Trophoblast cell (in vitro differentiated cells and primary cell): ENCODE data around the gene TSPAN4.

Experiments used
- DNase-seq, 2 donors: peaks; one replicate each; pipeline ENCODE4 v3.0.0-alpha.2; 2016
- H2AFZ ChIP-seq: 2 replicates; pipeline ENCODE4 v1.6.1; 2013; ENCODE audit warnings: low read length, moderate library complexity, mild to moderate bottlenecking; ENCODE audit not compliant: insufficient read depth, poor library complexity
- H2AK5ac ChIP-seq: 2 replicates; pipeline ENCODE4 v1.6.1; 2013; ENCODE audit warnings: mild to moderate bottlenecking, low read length
- H2BK120ac ChIP-seq: 2 replicates; pipeline ENCODE4 v1.6.1; 2013; ENCODE audit warnings: low read length, mild to moderate bottlenecking, moderate library complexity; ENCODE audit not compliant: insufficient read depth, poor library complexity
- H2BK12ac ChIP-seq: 2 replicates; pipeline ENCODE4 v1.6.1; 2013; ENCODE audit warnings: mild to moderate bottlenecking, low read length, moderate library complexity
- H2BK5ac ChIP-seq: 2 replicates; pipeline ENCODE4 v1.6.1; 2013; ENCODE audit warnings: low read length, low read depth, moderate library complexity, mild to moderate bottlenecking; ENCODE audit not compliant: poor library complexity
- H3K14ac ChIP-seq: 2 replicates; pipeline ENCODE4 v1.6.1; 2013; ENCODE audit warnings: mild to moderate bottlenecking, low read length
- H3K18ac ChIP-seq: 2 replicates; pipeline ENCODE4 v1.6.1; 2013; ENCODE audit warnings: mild to moderate bottlenecking, low read length
- H3K23ac ChIP-seq: 2 replicates; pipeline ENCODE4 v1.6.1; 2013; ENCODE audit warnings: low read length
- H3K27ac ChIP-seq: 2 replicates; pipeline ENCODE4 v1.5.1; 2013; ENCODE audit warnings: low read depth, mild to moderate bottlenecking, inconsistent platforms, low read length, moderate library complexity
- H3K27me3 ChIP-seq: 2 replicates; pipeline ENCODE4 v1.6.1; 2013; ENCODE audit warnings: inconsistent platforms, mild to moderate bottlenecking, low read length, moderate library complexity; ENCODE audit not compliant: insufficient read depth
- H3K36me3 ChIP-seq, 2 experiments: 1 replicate in 1 of 2; 2 replicates in 1 of 2; pipeline ENCODE4 v1.6.1; 2013; ENCODE audit warnings: low read length in 2 of 2, mild to moderate bottlenecking in 2 of 2, moderate library complexity in 1 of 2; ENCODE audit not compliant: insufficient read depth in 2 of 2, control insufficient read depth in 1 of 2
- H3K4ac ChIP-seq: 2 replicates; pipeline ENCODE4 v1.6.1; 2013; ENCODE audit warnings: low read depth, mild to moderate bottlenecking, low read length, moderate library complexity
- H3K4me1 ChIP-seq, 2 experiments: 1 replicate in 1 of 2; 2 replicates in 1 of 2; pipeline ENCODE4 v1.6.1; 2013; ENCODE audit warnings: low read length in 2 of 2, mild to moderate bottlenecking in 2 of 2, moderate library complexity in 1 of 2; ENCODE audit not compliant: insufficient read depth in 2 of 2, control insufficient read depth in 1 of 2
- H3K4me2 ChIP-seq: 2 replicates; pipeline ENCODE4 v1.6.1; 2013; ENCODE audit warnings: inconsistent platforms, mild to moderate bottlenecking, low read length, moderate library complexity
- H3K4me3 ChIP-seq: 2 replicates; pipeline ENCODE4 v1.5.1; 2013; ENCODE audit warnings: mild to moderate bottlenecking, low read depth, low read length, inconsistent platforms
- H3K79me1 ChIP-seq: one replicate; pipeline ENCODE4 v1.6.1; 2013; ENCODE audit warnings: low read length
- H3K79me2 ChIP-seq: 2 replicates; pipeline ENCODE4 v1.6.1; 2013; ENCODE audit warnings: low read length, mild to moderate bottlenecking; ENCODE audit not compliant: control insufficient read depth, insufficient read depth, poor library complexity
- H3K9ac ChIP-seq: 2 replicates; pipeline ENCODE4 v1.6.1; 2013; ENCODE audit warnings: mild to moderate bottlenecking, low read length
- H3K9me3 ChIP-seq: 2 replicates; pipeline ENCODE4 v1.6.1; 2013; ENCODE audit warnings: low read depth, mild to moderate bottlenecking, control low read depth, inconsistent platforms, low read length; ENCODE audit not compliant: insufficient read depth
- H4K12ac ChIP-seq: 2 replicates; pipeline ENCODE4 v1.6.1; 2013; ENCODE audit warnings: low read depth, mild to moderate bottlenecking, low read length, moderate library complexity
- H4K8ac ChIP-seq: 2 replicates; pipeline ENCODE4 v1.6.1; 2013; ENCODE audit warnings: low read depth, mild to moderate bottlenecking, low read length, moderate library complexity
- H4K91ac ChIP-seq: one replicate; pipeline ENCODE4 v1.6.1; 2013; ENCODE audit warnings: low read depth, mild to moderate bottlenecking, low read length, moderate library complexity
- WGBS: extraction: QIAGEN DNeasy Blood & Tissue Kit; methylation state at CpG from one replicate; pipeline ENCODE4 v1.1.7; 2013; ENCODE audit warnings: missing lambda C conversion rate; ENCODE audit not compliant: insufficient read length, insufficient coverage; ENCODE audit errors: extremely low coverage; 5-methylcytosine and 5-hydroxymethylcytosine counted together

TSPAN4 gene

GRCh38 chr11:855330-855674 is 12.7 kb downstream of the TSPAN4 start:
- H3K79me1 ChIP-seq = no peaks in the 10 kb centered on the region
- no peak overlapping the region for H4K91ac ChIP-seq
- no peaks in the 10 kb centered on the region for H3K36me3 ChIP-seq
- H2BK5ac ChIP-seq = no peak overlapping the region
- peaks cover 2 to 5% of the 10 kb centered on the region in 2 experiments for H3K4me1 ChIP-seq
- no peak overlapping the region for H3K23ac ChIP-seq
- H4K12ac ChIP-seq = no peak overlapping the region
- no CpG with 5 or more reads among the region's 7 CpGs for WGBS
- no peak overlapping the region for H3K27ac ChIP-seq
- no peaks in the 10 kb centered on the region for H3K9me3 ChIP-seq
- no peak for DNase-seq
- no peaks in the 10 kb centered on the region for H3K79me2 ChIP-seq
- H2BK120ac ChIP-seq = no peak overlapping the region
- no peak overlapping the region for H2AK5ac ChIP-seq
- no peak overlapping the region for H2AFZ ChIP-seq
- H3K9ac ChIP-seq = no peak overlapping the region
- no peak overlapping the region for H3K18ac ChIP-seq
- no peak overlapping the region for H3K4me2 ChIP-seq
- H4K8ac ChIP-seq = no peak overlapping the region
- no peak overlapping the region for H3K4ac ChIP-seq
- H3K27me3 ChIP-seq = peaks cover 7% of the 10 kb centered on the region
- H3K14ac ChIP-seq = no peak overlapping the region
- no peak overlapping the region for H2BK12ac ChIP-seq
- H3K4me3 ChIP-seq = no peak overlapping the region

- no peaks in the 10 kb centered on the region for H3K36me3 ChIP-seq
- H3K14ac ChIP-seq = no peak overlapping the region
- no peak overlapping the region for H3K23ac ChIP-seq
- H2AFZ ChIP-seq = no peak overlapping the region
- peaks cover 2% of the 10 kb centered on the region for H3K27me3 ChIP-seq
- H3K9me3 ChIP-seq = no peaks in the 10 kb centered on the region
- no peak overlapping the region for H3K4me3 ChIP-seq
- DNase-seq = no peak
- H3K9ac ChIP-seq = no peak overlapping the region
- no peak overlapping the region for H2AK5ac ChIP-seq
- H3K79me2 ChIP-seq = no peaks in the 10 kb centered on the region
- H2BK5ac ChIP-seq = no peak overlapping the region
- no peak overlapping the region for H4K12ac ChIP-seq
- H3K27ac ChIP-seq = no peak overlapping the region
- H3K4me2 ChIP-seq = no peak overlapping the region
- H4K91ac ChIP-seq = no peak overlapping the region
- H2BK12ac ChIP-seq = no peak overlapping the region
- H2BK120ac ChIP-seq = no peak overlapping the region
- no peak overlapping the region for H3K18ac ChIP-seq
- WGBS = no CpG with 5 or more reads among the region's 12 CpGs
- H4K8ac ChIP-seq = no peak overlapping the region
- H3K4ac ChIP-seq = no peak overlapping the region
- H3K4me1 ChIP-seq = no peaks in the 10 kb centered on the region
- no peaks in the 10 kb centered on the region for H3K79me1 ChIP-seq
Observed at GRCh38 chr11:855796-856195, 13.1 kb downstream of the TSPAN4 start.

DNA sequence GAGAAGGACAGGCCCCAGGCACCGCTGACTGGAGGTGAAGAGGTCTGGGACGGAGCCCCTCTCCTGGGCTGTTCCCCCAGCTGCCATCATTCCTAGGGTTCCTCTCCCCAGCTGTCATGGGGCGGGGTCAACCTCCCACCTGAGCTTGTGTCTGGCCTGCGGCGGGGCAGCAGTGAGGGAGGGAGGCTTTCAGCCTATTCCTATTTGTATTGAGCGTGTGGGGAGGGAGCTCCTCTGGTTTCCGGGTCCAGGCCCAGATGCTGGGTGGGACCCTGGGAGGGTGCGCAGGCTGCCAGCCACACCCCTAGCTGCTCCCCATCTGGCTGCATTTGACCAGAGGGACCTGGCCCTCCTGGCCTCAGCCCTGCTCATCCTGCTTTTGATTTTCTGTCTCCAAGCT is 13.7 kb downstream of the TSPAN4 start:
- Histone ChIP-seq H2AK5ac (no peak overlapping the region), H3K79me1 (no peaks in the 10 kb centered on the region), H2BK12ac (no peak overlapping the region), H3K4me3 (no peak overlapping the region), H3K36me3 (no peaks in the 10 kb centered on the region), H3K4me1 (no peaks in the 10 kb centered on the region), H3K23ac (no peak overlapping the region), H3K18ac (no peak overlapping the region), H2BK5ac (no peak overlapping the region), H4K12ac (no peak overlapping the region), H3K9ac (no peak overlapping the region), H2BK120ac (no peak overlapping the region), H4K91ac (no peak overlapping the region), H3K14ac (no peak overlapping the region), H3K79me2 (no peaks in the 10 kb centered on the region), H4K8ac (no peak overlapping the region), H3K27me3 (no peaks in the 10 kb centered on the region), H3K27ac (no peak overlapping the region), H3K4me2 (no peak overlapping the region), H3K4ac (no peak overlapping the region), H3K9me3 (no peaks in the 10 kb centered on the region), H2AFZ (no peak overlapping the region)
- DNase-seq = no peak
- WGBS = no CpG with 5 or more reads among the region's 8 CpGs

DNA sequence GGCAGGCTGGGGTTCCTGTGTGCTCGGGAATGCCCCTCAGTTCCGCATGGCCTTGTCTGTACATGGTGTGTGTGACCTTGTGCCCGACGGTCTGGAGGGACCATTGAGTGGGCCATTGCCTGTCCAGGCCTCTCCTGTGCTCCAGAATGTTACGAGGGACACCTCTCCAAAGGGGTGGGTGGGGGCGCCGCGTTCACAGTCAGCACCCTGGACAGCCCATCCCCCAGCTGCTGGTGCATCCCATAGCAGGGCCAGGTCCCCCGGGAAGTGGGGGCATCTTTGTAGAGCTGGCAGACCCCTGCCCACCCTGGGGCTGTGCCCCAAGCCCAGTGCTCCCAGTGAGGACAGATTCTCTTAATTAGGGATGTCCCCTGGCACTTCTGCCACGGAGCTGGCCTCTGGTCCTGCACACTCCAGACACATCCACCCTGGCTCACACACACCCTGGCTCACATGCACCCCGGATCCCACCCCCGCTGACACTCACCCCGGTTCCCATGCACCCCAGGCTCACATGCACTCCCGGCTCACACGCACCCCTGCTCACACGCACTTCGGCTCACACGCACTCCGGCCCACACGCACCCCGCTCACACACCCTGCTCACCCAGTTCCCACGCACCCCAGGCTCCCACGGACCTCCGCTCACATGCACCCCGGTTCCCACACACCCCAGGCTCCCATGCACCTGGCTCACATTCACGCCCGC is 15.6 kb downstream of the TSPAN4 start:
- Histone ChIP-seq H3K4me2 (no peak overlapping the region), H2BK120ac (no peak overlapping the region), H3K4me1 (no peaks in the 10 kb centered on the region), H3K4ac (no peak overlapping the region), H4K91ac (no peak overlapping the region), H2AK5ac (no peak overlapping the region), H2BK5ac (no peak overlapping the region), H2AFZ (no peak overlapping the region), H3K18ac (no peak overlapping the region), H3K23ac (no peak overlapping the region), H3K9ac (no peak overlapping the region), H3K4me3 (peak overlapping the region; percentile 6), H3K9me3 (no peaks in the 10 kb centered on the region), H3K27ac (no peak overlapping the region), H2BK12ac (no peak overlapping the region), H4K12ac (no peak overlapping the region), H4K8ac (no peak overlapping the region), H3K14ac (no peak overlapping the region), H3K79me2 (no peaks in the 10 kb centered on the region), H3K27me3 (no peaks in the 10 kb centered on the region), H3K36me3 (no peaks in the 10 kb centered on the region), H3K79me1 (no peaks in the 10 kb centered on the region)
- no peak for DNase-seq
- WGBS = no CpG with 5 or more reads among the region's 27 CpGs
